Measurements from ENCODE around the gene GTF2I. TPM values are rescaled to one million over a fixed set of nuclear protein-coding genes. Genes with fewer than 3 reads are reported as not detected.
"Not testable (repeated sequence)": the region's sequence is repeated elsewhere in the genome, so short reads cannot be mapped to it uniquely, and the experiment has no call there.

The GTF2I gene
- total and polyA plus RNA-seq, 2 experiments from 2014 or later = 167 to 193 TPM

GRCh38 chr7:74798644-74799043, 141.1 kb downstream of the GTF2I start:
- not testable (repeated sequence) for H3K36me3 ChIP-seq (replicated peaks; ENCODE audit: insufficient read depth, low read depth); H3K4me2 ChIP-seq; H3K9me2 ChIP-seq (replicated peaks; ENCODE audit: insufficient read depth); H3K4me3 ChIP-seq; H3K9me3 ChIP-seq (ENCODE audit: low read depth); H3K27me3 ChIP-seq; DNase-seq (ENCODE audit: low spot score); H2AFZ ChIP-seq; H4K20me1 ChIP-seq (ENCODE audit: insufficient read depth, poor library complexity, severe bottlenecking); H3K27ac ChIP-seq; H3K79me2 ChIP-seq; H3K4me1 ChIP-seq (ENCODE audit: insufficient read depth)
- 40% methylated on average over 1 of the region's 4 CpGs for WGBS (ENCODE audit: low lambda C conversion rate, missing lambda C conversion rate)

Other genes starting within 250 kb of the GTF2I start
- 27.8 and 34.9 TPM in 2 replicates for gene GTF2IRD1, start 203.8 kb upstream of the GTF2I start, total RNA-seq
- gene GTF2IRD1, start 203.8 kb upstream of the GTF2I start, polyA plus RNA-seq = 39.6 and 46.7 TPM in 2 replicates
- gene NCF1, start 116.3 kb downstream of the GTF2I start, total RNA-seq = not detected in 2 replicates
- gene NCF1, start 116.3 kb downstream of the GTF2I start, polyA plus RNA-seq = 0.42 and 1.2 TPM in 2 replicates
- gene GTF2IRD2, start 193.9 kb downstream of the GTF2I start, total RNA-seq = 9.8 and 19.7 TPM in 2 replicates
- 22.1 and 27.2 TPM in 2 replicates for gene GTF2IRD2, start 193.9 kb downstream of the GTF2I start, polyA plus RNA-seq

Data from hepatocyte (in vitro differentiated cells).